GM12873 (cell line): ENCODE results near the gene GRAMD2A.

Experiments
- TF ChIP-seq, protein P1 (sequence below): IDR thresholded peaks from 2 replicates; pipeline ENCODE4 v1.5.1; 2012; ENCODE audit warnings: low read depth, mild to moderate bottlenecking, moderate library complexity, low read length, control low read depth; ENCODE audit not compliant: insufficient read depth; ENCODE audit errors: missing control alignments

GRAMD2A gene

DNA sequence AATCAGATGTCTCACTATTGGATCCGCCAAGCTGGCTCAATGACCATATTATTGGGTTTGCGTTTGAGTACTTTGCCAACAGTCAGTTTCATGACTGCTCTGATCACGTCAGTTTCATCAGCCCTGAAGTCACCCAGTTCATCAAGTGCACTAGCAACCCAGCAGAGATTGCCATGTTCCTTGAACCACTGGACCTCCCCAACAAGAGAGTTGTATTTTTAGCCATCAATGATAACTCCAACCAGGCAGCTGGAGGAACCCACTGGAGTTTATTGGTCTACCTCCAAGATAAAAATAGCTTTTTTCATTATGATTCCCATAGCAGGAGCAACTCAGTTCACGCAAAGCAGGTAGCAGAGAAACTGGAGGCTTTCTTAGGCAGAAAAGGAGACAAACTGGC, 57.9 kb downstream of the GRAMD2A start:
- TF ChIP-seq, protein P1, sequence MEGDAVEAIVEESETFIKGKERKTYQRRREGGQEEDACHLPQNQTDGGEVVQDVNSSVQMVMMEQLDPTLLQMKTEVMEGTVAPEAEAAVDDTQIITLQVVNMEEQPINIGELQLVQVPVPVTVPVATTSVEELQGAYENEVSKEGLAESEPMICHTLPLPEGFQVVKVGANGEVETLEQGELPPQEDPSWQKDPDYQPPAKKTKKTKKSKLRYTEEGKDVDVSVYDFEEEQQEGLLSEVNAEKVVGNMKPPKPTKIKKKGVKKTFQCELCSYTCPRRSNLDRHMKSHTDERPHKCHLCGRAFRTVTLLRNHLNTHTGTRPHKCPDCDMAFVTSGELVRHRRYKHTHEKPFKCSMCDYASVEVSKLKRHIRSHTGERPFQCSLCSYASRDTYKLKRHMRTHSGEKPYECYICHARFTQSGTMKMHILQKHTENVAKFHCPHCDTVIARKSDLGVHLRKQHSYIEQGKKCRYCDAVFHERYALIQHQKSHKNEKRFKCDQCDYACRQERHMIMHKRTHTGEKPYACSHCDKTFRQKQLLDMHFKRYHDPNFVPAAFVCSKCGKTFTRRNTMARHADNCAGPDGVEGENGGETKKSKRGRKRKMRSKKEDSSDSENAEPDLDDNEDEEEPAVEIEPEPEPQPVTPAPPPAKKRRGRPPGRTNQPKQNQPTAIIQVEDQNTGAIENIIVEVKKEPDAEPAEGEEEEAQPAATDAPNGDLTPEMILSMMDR, result no peak

GRCh38 chr15:72136170-72137051, 61.2 kb downstream of the GRAMD2A start:
- TF ChIP-seq, protein P1, result no peak

GRCh38 chr15:72135719-72136118, 61.9 kb downstream of the GRAMD2A start:
- TF ChIP-seq, protein P1, result no peak

GRCh38 chr15:72133211-72133610, 64.4 kb downstream of the GRAMD2A start:
- TF ChIP-seq, protein P1, result no peak

DNA sequence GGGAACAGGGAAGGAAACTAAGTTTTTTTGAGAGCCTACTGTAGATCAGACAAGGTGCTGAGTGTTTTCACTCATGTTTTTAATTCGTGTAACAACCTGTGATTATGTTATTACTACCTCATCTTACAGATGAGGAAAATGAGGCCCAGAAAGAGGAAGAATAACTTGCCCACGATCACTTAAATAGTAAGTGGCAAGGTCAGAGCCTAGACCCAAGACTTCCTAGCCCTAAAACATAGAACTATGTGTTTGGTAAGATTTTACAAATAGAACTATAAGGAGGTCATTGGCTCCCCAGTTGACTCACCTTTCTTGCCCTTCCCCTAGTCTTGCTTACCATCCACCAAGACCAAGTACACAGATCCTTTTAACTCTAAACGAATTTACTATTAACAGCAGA, 65.7 kb downstream of the GRAMD2A start:
- TF ChIP-seq, protein P1, result no peak

GRCh38 chr15:72130272-72130671, 67.3 kb downstream of the GRAMD2A start:
- TF ChIP-seq, protein P1, result no peak

GRCh38 chr15:72128359-72128758, 69.2 kb downstream of the GRAMD2A start:
- TF ChIP-seq, protein P1, result no peak
